Measurements from ENCODE around the gene TMUB1.
"Not testable (repeated sequence)": the region's sequence is repeated elsewhere in the genome, so short reads cannot be mapped to it uniquely, and the experiment has no call there.

- TF ChIP-seq CEBPB (tag; IDR thresholded peaks at IDR 0.05); NRF1 (conservative IDR thresholded peaks at IDR 0.05 in 1 of 2, IDR thresholded peaks at IDR 0.05 in 1 of 2); EP300 (IDR thresholded peaks at IDR 0.05; ENCODE audit: low read length); GTF3C2 (IDR thresholded peaks at IDR 0.05; ENCODE audit: borderline replicate concordance, extremely low read depth, insufficient read length); CTCF (IDR thresholded peaks at IDR 0.05 in 2 of 3, conservative IDR thresholded peaks at IDR 0.05 in 1 of 3; ENCODE audit: insufficient read depth in 2 of 3, low read depth in 1 of 3, low read length in 3 of 3); RCOR1 (IDR thresholded peaks at IDR 0.05; ENCODE audit: borderline replicate concordance in 1 of 2, low read depth in 2 of 2, low read length in 2 of 2); TFAP4 (CRISPR knock-in tag; IDR thresholded peaks at IDR 0.05; ENCODE audit: borderline replicate concordance); ETV6 (IDR thresholded peaks at IDR 0.05; ENCODE audit: borderline replicate concordance in 1 of 2, low read depth in 2 of 2, low read length in 1 of 2); ETV6 (CRISPR knock-in tag; IDR thresholded peaks at IDR 0.05; ENCODE audit: borderline replicate concordance); RAD21 (CRISPR knock-in tag; conservative IDR thresholded peaks at IDR 0.05 in 1 of 2, IDR thresholded peaks at IDR 0.05 in 1 of 2); NCOA1 (IDR thresholded peaks at IDR 0.05; ENCODE audit: low read depth); FOSL1 (tag; conservative IDR thresholded peaks at IDR 0.05); ZNF717 (CRISPR knock-in tag; IDR thresholded peaks at IDR 0.05); NFATC3 (IDR thresholded peaks at IDR 0.05); TBL1XR1 (IDR thresholded peaks at IDR 0.05; ENCODE audit: low read length in 2 of 2): not testable (repeated sequence)
Observed at GRCh38 chr7:151043449-151043848, 39.8 kb downstream of the TMUB1 start.

Data from K562 (cell line).